ENCODE data around the gene MYLK2.

MYLK2 gene

GRCh38 chr20:31879143-31879987 is 60.2 kb downstream of the MYLK2 start:
- peak; percentile 93 for DNase-seq

- no peak for DNase-seq
Observed at GRCh38 chr20:31881945-31882344, 62.8 kb downstream of the MYLK2 start.

- no peak for DNase-seq
Observed at GRCh38 chr20:31883829-31884228, 64.7 kb downstream of the MYLK2 start.
